ENCODE data around the gene MATN3. TPM values are rescaled to one million over a fixed set of nuclear protein-coding genes. Genes with fewer than 3 reads are reported as not detected.
A peak's percentile ranks its signal among the peaks of the same experiment; 100 is the strongest.

The MATN3 gene
- total RNA-seq, 1 experiment from 2014 or later, result 18.1 TPM

DNA sequence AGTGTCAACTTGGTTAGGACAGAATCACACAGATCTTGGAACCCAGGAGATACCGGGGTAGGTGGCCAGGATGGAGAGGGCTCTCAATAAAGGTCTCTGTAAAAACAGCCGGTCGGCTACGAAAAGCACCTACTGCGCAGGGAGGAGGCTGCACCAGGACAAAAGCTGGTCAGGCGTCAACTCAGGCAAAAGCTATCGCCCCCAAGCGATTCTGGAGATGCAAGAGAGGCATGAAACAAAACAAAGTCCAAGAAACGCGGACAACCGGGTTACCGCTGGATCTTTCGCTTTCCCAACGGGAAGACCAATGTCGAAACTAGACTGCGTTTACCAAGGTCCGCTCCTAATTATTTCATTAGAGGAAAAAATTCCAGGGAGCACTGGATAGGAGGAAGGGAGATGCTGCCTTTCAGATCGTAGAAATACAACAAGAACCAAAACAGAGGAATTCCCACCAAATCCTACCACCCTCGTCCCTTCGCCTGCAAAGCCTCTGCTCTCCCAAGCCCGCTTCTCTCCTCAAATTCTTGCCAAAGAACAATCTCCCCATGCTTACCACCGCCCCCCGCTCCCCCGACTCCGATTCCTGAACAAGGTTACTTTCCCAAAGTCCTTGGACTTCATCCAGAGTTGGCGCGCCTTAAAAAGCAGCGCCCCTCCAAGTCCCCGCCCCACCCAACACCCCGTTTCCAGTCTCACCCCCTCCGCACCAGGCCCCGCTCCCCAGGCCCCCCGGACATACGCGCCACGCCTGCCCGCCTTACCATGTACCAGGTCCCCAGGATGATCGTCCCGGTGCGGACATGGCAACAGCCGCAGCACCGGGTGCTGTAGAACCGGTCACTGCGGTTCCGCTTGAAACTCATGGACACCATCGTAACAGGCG lies 38.4 kb upstream of the MATN3 start:
- no peaks in the 10 kb centered on the region for H3K36me3 Mint-ChIP-seq (ENCODE audit: insufficient read depth, unreplicated experiment)
- TF ChIP-seq, protein P1, sequence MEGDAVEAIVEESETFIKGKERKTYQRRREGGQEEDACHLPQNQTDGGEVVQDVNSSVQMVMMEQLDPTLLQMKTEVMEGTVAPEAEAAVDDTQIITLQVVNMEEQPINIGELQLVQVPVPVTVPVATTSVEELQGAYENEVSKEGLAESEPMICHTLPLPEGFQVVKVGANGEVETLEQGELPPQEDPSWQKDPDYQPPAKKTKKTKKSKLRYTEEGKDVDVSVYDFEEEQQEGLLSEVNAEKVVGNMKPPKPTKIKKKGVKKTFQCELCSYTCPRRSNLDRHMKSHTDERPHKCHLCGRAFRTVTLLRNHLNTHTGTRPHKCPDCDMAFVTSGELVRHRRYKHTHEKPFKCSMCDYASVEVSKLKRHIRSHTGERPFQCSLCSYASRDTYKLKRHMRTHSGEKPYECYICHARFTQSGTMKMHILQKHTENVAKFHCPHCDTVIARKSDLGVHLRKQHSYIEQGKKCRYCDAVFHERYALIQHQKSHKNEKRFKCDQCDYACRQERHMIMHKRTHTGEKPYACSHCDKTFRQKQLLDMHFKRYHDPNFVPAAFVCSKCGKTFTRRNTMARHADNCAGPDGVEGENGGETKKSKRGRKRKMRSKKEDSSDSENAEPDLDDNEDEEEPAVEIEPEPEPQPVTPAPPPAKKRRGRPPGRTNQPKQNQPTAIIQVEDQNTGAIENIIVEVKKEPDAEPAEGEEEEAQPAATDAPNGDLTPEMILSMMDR (IDR thresholded peaks at IDR 0.05; ENCODE audit: insufficient read depth in 1 of 2, low read depth in 1 of 2, low read length in 1 of 2, severe bottlenecking in 1 of 2, unreplicated experiment in 1 of 2), result peak in 1 of 2 experiments; percentile 47
- no peaks in the 10 kb centered on the region for H3K27me3 Mint-ChIP-seq (ENCODE audit: insufficient read depth, unreplicated experiment)
- Histone ChIP-seq H3K9me3 (no peaks in the 10 kb centered on the region), H3K4me3 (ENCODE audit: low read depth, low read length) (peak overlapping the region; percentile 98), H3K27me3 (replicated peaks; ENCODE audit: control insufficient read depth, insufficient read depth, low read length) (no peaks in the 10 kb centered on the region), H3K36me3 (ENCODE audit: control insufficient read depth, insufficient read depth, low read length) (no peaks in the 10 kb centered on the region), H3K4me1 (peaks cover 29% of the 10 kb centered on the region)
- ChIA-PET POLR2A (interaction anchor here (0.6 to 1.8 kb wide), 7 partner anchors 8 to 164 kb away, joined by 3 to 7 read pairs (median 6); no protein-coding TSS in a partner anchor), CTCF (interaction anchor here (0.7 to 3.5 kb wide), 10 partner anchors 15 to 240 kb away, joined by 3 to 33 read pairs (median 5); partner anchors contain the start of gene SDC1)
- no peak overlapping the region for H3K27ac Mint-ChIP-seq (ENCODE audit: unreplicated experiment)
- intact Hi-C loops (cut with micrococcal nuclease; ENCODE audit: unreplicated experiment), result loop anchor here (1.0 to 2.0 kb wide), 6 partner anchors 21 to 94 kb away; partner anchors contain the start of gene WDR35
- H3K4me3 Mint-ChIP-seq (ENCODE audit: unreplicated experiment), result no peak overlapping the region
- peaks cover 21% of the 10 kb centered on the region for H3K4me1 Mint-ChIP-seq (ENCODE audit: low read depth, unreplicated experiment)
- TSS peak; percentile 38 for BruUV-seq (replicated peaks)
- DNase-seq, result peak; percentile 67 to 70
- no peaks in the 10 kb centered on the region for H3K9me3 Mint-ChIP-seq (ENCODE audit: unreplicated experiment)

DNA sequence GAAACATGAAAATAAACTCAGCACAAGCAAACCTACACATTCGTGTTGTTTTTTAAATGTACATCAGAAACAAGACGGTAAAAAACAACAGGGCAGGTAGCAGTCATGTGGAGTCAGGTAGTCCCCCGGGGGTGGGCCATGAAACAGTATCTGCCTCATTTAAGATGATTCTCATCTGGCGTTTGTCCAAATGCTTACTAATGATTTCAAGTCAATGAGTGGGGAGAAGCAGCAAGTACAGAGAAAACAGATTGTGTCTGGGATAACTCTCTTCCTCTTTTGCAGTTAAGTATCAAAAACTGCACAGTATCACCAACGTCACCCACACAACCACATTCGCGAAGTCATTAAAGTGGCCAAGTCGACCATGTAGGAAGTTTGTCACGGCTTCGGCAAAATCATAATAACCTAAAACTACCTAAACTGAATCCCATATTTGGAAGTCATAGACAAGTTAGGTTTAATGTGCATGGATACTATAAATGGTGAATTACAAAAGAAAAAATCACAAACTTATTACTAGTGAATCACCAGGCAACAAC lies 37.7 kb upstream of the MATN3 start:
- Histone ChIP-seq H3K27me3 (replicated peaks; ENCODE audit: control insufficient read depth, insufficient read depth, low read length) (no peaks in the 10 kb centered on the region), H3K4me1 (peaks cover 33% of the 10 kb centered on the region), H3K4me3 (ENCODE audit: low read depth, low read length) (peak overlapping the region; percentile 98), H3K36me3 (ENCODE audit: control insufficient read depth, insufficient read depth, low read length) (no peaks in the 10 kb centered on the region), H3K9me3 (no peaks in the 10 kb centered on the region)
- BruUV-seq (replicated peaks), result no TSS peak
- no peak overlapping the region for H3K27ac Mint-ChIP-seq (ENCODE audit: unreplicated experiment)
- no peaks in the 10 kb centered on the region for H3K27me3 Mint-ChIP-seq (ENCODE audit: insufficient read depth, unreplicated experiment)
- H3K4me1 Mint-ChIP-seq (ENCODE audit: low read depth, unreplicated experiment), result peaks cover 19% of the 10 kb centered on the region
- no peak overlapping the region for H3K4me3 Mint-ChIP-seq (ENCODE audit: unreplicated experiment)
- no peaks in the 10 kb centered on the region for H3K9me3 Mint-ChIP-seq (ENCODE audit: unreplicated experiment)
- DNase-seq, result no peak
- no peaks in the 10 kb centered on the region for H3K36me3 Mint-ChIP-seq (ENCODE audit: insufficient read depth, unreplicated experiment)
- ChIA-PET CTCF (interaction anchor here (1.6 to 3.5 kb wide), 3 partner anchors 21 to 48 kb away, joined by 4 to 33 read pairs (median 4); no protein-coding TSS in a partner anchor), POLR2A (no interaction called here)
- intact Hi-C loops (cut with micrococcal nuclease; ENCODE audit: unreplicated experiment), result loop anchor here (2.0 kb wide), 2 partner anchors 59 to 93 kb away; partner anchors contain the start of gene WDR35
- TF ChIP-seq, protein P1 (IDR thresholded peaks at IDR 0.05; ENCODE audit: insufficient read depth in 1 of 2, low read depth in 1 of 2, low read length in 1 of 2, severe bottlenecking in 1 of 2, unreplicated experiment in 1 of 2), result no peak

DNA sequence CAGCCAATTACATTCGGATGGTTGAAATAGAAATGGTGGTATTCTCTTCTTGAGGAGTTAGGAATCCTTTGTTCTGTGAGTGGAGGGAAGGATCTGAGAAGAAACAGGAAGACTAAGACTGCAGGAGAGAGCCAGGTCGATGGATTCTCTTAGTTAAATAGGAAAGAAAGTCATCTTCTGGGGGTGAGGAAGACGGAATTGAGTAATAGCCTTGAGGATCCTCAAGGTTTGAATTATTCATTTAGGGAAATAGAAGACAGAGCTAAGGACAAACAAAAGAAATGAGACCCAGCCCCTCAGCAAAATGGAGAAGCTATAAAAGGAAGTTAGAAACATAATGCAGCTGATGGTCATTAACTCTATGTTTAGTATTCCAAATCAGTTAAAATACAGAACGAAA lies 37.2 kb upstream of the MATN3 start:
- H3K27me3 Mint-ChIP-seq (ENCODE audit: insufficient read depth, unreplicated experiment), result no peaks in the 10 kb centered on the region
- peaks cover 14% of the 10 kb centered on the region for H3K4me1 Mint-ChIP-seq (ENCODE audit: low read depth, unreplicated experiment)
- ChIA-PET CTCF (interaction anchor here (3.5 kb wide), 1 partner anchor 34 kb away, joined by 33 read pairs; no protein-coding TSS in a partner anchor), POLR2A (no interaction called here)
- Histone ChIP-seq H3K9me3 (no peaks in the 10 kb centered on the region), H3K4me3 (ENCODE audit: low read depth, low read length) (no peak overlapping the region), H3K27me3 (replicated peaks; ENCODE audit: control insufficient read depth, insufficient read depth, low read length) (no peaks in the 10 kb centered on the region), H3K4me1 (peaks cover 28% of the 10 kb centered on the region), H3K36me3 (ENCODE audit: control insufficient read depth, insufficient read depth, low read length) (no peaks in the 10 kb centered on the region)
- H3K9me3 Mint-ChIP-seq (ENCODE audit: unreplicated experiment), result no peaks in the 10 kb centered on the region
- TF ChIP-seq, protein P1 (IDR thresholded peaks at IDR 0.05; ENCODE audit: insufficient read depth in 1 of 2, low read depth in 1 of 2, low read length in 1 of 2, severe bottlenecking in 1 of 2, unreplicated experiment in 1 of 2), result no peak
- no peak for DNase-seq
- intact Hi-C loops (cut with micrococcal nuclease; ENCODE audit: unreplicated experiment), result loop anchor here (2.0 kb wide), 2 partner anchors 59 to 93 kb away; partner anchors contain the start of gene WDR35
- no peak overlapping the region for H3K4me3 Mint-ChIP-seq (ENCODE audit: unreplicated experiment)
- no TSS peak for BruUV-seq (replicated peaks)
- H3K27ac Mint-ChIP-seq (ENCODE audit: unreplicated experiment), result no peak overlapping the region
- H3K36me3 Mint-ChIP-seq (ENCODE audit: insufficient read depth, unreplicated experiment), result no peaks in the 10 kb centered on the region
